K562 (cell line): ENCODE results near the gene CPTP.

Source experiments
- BCLAF1 ChIP-seq, 2 experiments: fragments of 450-650 bp in 1 of 2; IDR thresholded peaks; 2 replicates each; pipeline ENCODE4 v1.6.1; 2011 to 2017; ENCODE audit warnings: low read depth in 2 of 2, antibody characterized with exemption in 1 of 2, borderline replicate concordance in 1 of 2, low read length in 1 of 2, mild to moderate bottlenecking in 1 of 2, mixed read lengths in 1 of 2; ENCODE audit not compliant: control insufficient read depth in 1 of 2
- NR2F6 ChIP-seq: fragments of 450-650 bp; formaldehyde crosslinking; IDR thresholded peaks from 2 replicates; pipeline ENCODE4 v1.4.0; 2020; ENCODE audit warnings: mild to moderate bottlenecking
- SPI1 ChIP-seq: IDR thresholded peaks from 2 replicates; pipeline ENCODE4 v1.6.1; 2011; ENCODE audit warnings: low read depth, low read length, control low read depth, borderline replicate concordance
- ZBTB26 ChIP-seq: fragments of 450-650 bp; formaldehyde crosslinking; IDR thresholded peaks from 2 replicates; pipeline ENCODE4 v1.4.0; 2022; ENCODE audit warnings: missing genetic modification characterization
- ZNF165 ChIP-seq: fragments of 250-450 bp; sonication (Bioruptor Pico); IDR thresholded peaks from 2 replicates; pipeline ENCODE4 v1.4.0; 2020; ENCODE audit warnings: borderline replicate concordance
- ZNF398 ChIP-seq: fragments of 250-450 bp; sonication (Bioruptor Pico); IDR thresholded peaks from 2 replicates; pipeline ENCODE4 v1.8.0; 2021; ENCODE audit warnings: moderate library complexity, mild to moderate bottlenecking, inconsistent platforms

GRCh38 chr1:1291548-1292441, 32.8 kb upstream of the CPTP start:
- TF ChIP-seq SPI1 (no peak), ZNF398 (CRISPR knock-in tag) (no peak), BCLAF1 (IDR thresholded peaks at IDR 0.05; ENCODE audit: borderline replicate concordance in 1 of 2, control insufficient read depth in 1 of 2, low read depth in 2 of 2, low read length in 1 of 2) (no peak), ZNF165 (CRISPR knock-in tag) (no peak), NR2F6 (CRISPR knock-in tag) (no peak), ZBTB26 (CRISPR knock-in tag) (no peak)
